Measurements from ENCODE around the gene GAL3ST3.

DNA sequence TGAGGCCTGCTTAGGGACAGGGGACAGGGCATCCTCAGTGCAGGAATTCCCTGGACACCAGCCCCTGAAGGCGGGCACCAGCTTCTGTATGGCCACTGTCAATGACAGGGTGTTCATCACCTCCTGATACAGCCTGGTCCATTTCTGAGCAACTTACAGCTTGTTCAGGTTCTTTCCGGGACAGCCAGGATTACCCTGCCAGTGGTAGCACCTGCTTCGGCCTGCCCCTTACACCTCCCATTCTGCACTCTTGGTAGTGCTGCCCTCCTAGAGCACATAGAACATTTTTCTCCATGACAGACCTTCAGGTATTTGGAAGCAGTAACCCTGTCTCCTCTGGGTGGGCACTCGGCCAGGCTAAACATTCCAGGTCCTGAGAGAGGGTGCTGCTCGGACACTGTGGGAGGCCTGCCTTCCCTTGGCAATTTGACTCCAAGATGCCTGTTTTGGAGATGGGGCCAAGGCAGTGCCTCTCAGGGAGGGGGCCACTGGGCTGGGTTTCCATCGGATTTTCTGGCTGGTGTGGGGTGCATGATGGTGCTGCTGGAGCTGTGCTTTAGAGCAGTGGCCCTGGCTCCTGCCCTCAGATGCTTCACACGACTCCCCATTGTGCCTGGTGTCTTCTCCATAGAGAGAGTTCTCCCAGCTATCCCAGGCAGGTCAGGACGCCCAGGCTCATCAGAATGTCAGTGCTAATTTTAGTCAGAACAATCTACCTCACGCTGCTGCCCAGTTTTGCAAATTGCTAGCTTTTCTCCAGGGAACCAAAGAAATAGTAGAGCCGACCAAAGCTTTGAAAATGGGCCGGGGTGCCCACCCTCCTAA, 1.2 kb downstream of the GAL3ST3 start:
- TF ChIP-seq, protein P1, sequence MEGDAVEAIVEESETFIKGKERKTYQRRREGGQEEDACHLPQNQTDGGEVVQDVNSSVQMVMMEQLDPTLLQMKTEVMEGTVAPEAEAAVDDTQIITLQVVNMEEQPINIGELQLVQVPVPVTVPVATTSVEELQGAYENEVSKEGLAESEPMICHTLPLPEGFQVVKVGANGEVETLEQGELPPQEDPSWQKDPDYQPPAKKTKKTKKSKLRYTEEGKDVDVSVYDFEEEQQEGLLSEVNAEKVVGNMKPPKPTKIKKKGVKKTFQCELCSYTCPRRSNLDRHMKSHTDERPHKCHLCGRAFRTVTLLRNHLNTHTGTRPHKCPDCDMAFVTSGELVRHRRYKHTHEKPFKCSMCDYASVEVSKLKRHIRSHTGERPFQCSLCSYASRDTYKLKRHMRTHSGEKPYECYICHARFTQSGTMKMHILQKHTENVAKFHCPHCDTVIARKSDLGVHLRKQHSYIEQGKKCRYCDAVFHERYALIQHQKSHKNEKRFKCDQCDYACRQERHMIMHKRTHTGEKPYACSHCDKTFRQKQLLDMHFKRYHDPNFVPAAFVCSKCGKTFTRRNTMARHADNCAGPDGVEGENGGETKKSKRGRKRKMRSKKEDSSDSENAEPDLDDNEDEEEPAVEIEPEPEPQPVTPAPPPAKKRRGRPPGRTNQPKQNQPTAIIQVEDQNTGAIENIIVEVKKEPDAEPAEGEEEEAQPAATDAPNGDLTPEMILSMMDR (IDR thresholded peaks at IDR 0.05) = no peak
- TF ChIP-seq POLR2A (IDR thresholded peaks at IDR 0.05) = no peak

Measured in uterus (tissue), 2 donors.